Fibroblast of lung (primary cell): ENCODE results near the gene SLC29A4. TPM values are rescaled to one million over a fixed set of nuclear protein-coding genes. Genes with fewer than 3 reads are reported as not detected.
"Not testable (repeated sequence)": the region's sequence is repeated elsewhere in the genome, so short reads cannot be mapped to it uniquely, and the experiment has no call there.

ENCODE experiments used
- DNase-seq, 2 donors: peaks; one replicate each; pipeline versions ENCODE4 v3.0.0 to v3.0.0-alpha.2; 2010; ENCODE audit warnings: low read depth in 2 of 2
- H2AFZ ChIP-seq: 2 replicates; pipeline ENCODE4 v1.5.1; 2012; ENCODE audit warnings: low read length, control low read depth, inconsistent platforms
- H3K27ac ChIP-seq: 2 replicates; pipeline ENCODE4 v1.5.1; 2011; ENCODE audit warnings: low read length, control low read depth; ENCODE audit not compliant: insufficient read depth
- H3K27me3 ChIP-seq: 2 replicates; pipeline ENCODE4 v1.5.1; 2011; ENCODE audit warnings: mild to moderate bottlenecking, low read length; ENCODE audit not compliant: control insufficient read depth, insufficient read depth
- H3K36me3 ChIP-seq: 2 replicates; pipeline ENCODE4 v1.5.1; 2011; ENCODE audit warnings: low read length; ENCODE audit not compliant: control insufficient read depth, insufficient read depth
- H3K4me1 ChIP-seq: 2 replicates; pipeline ENCODE4 v1.5.1; 2011; ENCODE audit warnings: low read length; ENCODE audit not compliant: control insufficient read depth, insufficient read depth; ENCODE audit errors: extremely low read depth
- H3K4me2 ChIP-seq: 2 replicates; pipeline ENCODE4 v1.5.1; 2011; ENCODE audit warnings: low read length, control low read depth; ENCODE audit not compliant: insufficient read depth; ENCODE audit errors: extremely low read depth
- H3K4me3 ChIP-seq, 4 experiments: fragments of 200-600 bp in 1 of 4; sonication (generic) in 1 of 4; replicated peaks in 1 of 4; 2 replicates each; pipeline ENCODE4 v1.5.1; 2011 to 2016; ENCODE audit warnings: low read length in 4 of 4, low read depth in 3 of 4, mild to moderate bottlenecking in 3 of 4, control low read depth in 2 of 4, inconsistent platforms in 1 of 4, mixed read lengths in 1 of 4; ENCODE audit not compliant: insufficient read depth in 1 of 4; ENCODE audit errors: control extremely low read depth in 1 of 4
- H3K79me2 ChIP-seq: 2 replicates; pipeline ENCODE4 v1.5.1; 2012; ENCODE audit warnings: mild to moderate bottlenecking, low read length, inconsistent platforms; ENCODE audit not compliant: control insufficient read depth, insufficient read depth
- H3K9ac ChIP-seq: 2 replicates; pipeline ENCODE4 v1.5.1; 2011; ENCODE audit warnings: mild to moderate bottlenecking, low read length, control low read depth; ENCODE audit not compliant: insufficient read depth
- H3K9me3 ChIP-seq: 2 replicates; pipeline ENCODE4 v1.5.1; 2012; ENCODE audit warnings: low read depth, low read length; ENCODE audit not compliant: control insufficient read depth, insufficient read depth
- H4K20me1 ChIP-seq: 2 replicates; pipeline ENCODE4 v1.5.1; 2011; ENCODE audit warnings: low read length; ENCODE audit not compliant: control insufficient read depth, insufficient read depth; ENCODE audit errors: extremely low read depth
- EZH2 ChIP-seq: IDR thresholded peaks from 2 replicates; pipeline ENCODE4 v1.5.1; 2012; ENCODE audit warnings: low read length, control low read depth, mild to moderate bottlenecking; ENCODE audit errors: missing control alignments
- polyA plus RNA-seq, 2 donors: library from polyadenylated mRNA; depleted of rRNA in 1 of 2; stranded (reverse) in 1 of 2; unstranded in 1 of 2; fragments of >200 nt; gene quantifications; 2 replicates each; pipeline ENCODE4 v1.2.1, GENCODE V29; 2011 to 2012; ENCODE audit warnings: missing spikeins in 1 of 2
- total RNA-seq: library from RNA; depleted of rRNA; stranded (reverse); fragments of >200 nt; gene quantifications from 2 replicates; pipeline ENCODE4 v1.2.1, GENCODE V29; 2014
- TF ChIP-seq, protein P1 (sequence below), 2 donors: IDR thresholded peaks in 1 of 2; conservative IDR thresholded peaks in 1 of 2; 1 replicate in 1 of 2; 2 replicates in 1 of 2; pipeline ENCODE4 v1.5.1; 2011 to 2012; ENCODE audit warnings: low read length in 2 of 2, control low read depth in 1 of 2, inconsistent platforms in 1 of 2, low read depth in 1 of 2, mild to moderate bottlenecking in 1 of 2

Gene SLC29A4
- total and polyA plus RNA-seq, 2 donors (not counting 1 experiment from before 2014, with no cell fraction given), result 1.0 to 5.1 TPM

DNA sequence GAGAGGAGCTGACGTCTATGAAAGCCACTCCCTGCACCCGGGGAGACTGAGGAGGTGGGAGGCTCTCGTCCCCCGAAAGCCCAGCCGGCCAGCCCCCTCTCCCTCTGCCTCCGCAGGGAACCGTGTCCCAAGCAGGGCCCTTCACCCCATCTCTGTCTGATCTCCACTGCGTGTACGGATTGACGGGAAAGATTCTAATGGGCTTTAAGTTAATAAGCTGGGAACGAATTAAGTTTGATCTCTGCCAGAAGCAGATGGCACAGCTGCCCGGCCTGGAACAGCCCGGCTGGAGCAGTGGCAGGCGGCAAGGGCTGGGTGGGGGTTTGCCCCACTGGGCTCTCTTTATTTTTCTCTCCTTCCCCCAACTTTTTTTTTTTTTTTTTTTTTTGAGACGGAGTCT, 6.1 kb upstream of the SLC29A4 start:
- Histone ChIP-seq H2AFZ (no peak overlapping the region), H3K4me3 (no peak overlapping the region), H3K79me2 (no peaks in the 10 kb centered on the region), H3K9me3 (no peaks in the 10 kb centered on the region), H3K9ac (no peak overlapping the region), H3K27me3 (no peaks in the 10 kb centered on the region), H3K27ac (no peak overlapping the region), H3K4me2 (no peak overlapping the region), H4K20me1 (no peaks in the 10 kb centered on the region), H3K36me3 (no peaks in the 10 kb centered on the region), H3K4me1 (no peaks in the 10 kb centered on the region)
- no peak for DNase-seq
- TF ChIP-seq EZH2, result no peak
- TF ChIP-seq, protein P1, sequence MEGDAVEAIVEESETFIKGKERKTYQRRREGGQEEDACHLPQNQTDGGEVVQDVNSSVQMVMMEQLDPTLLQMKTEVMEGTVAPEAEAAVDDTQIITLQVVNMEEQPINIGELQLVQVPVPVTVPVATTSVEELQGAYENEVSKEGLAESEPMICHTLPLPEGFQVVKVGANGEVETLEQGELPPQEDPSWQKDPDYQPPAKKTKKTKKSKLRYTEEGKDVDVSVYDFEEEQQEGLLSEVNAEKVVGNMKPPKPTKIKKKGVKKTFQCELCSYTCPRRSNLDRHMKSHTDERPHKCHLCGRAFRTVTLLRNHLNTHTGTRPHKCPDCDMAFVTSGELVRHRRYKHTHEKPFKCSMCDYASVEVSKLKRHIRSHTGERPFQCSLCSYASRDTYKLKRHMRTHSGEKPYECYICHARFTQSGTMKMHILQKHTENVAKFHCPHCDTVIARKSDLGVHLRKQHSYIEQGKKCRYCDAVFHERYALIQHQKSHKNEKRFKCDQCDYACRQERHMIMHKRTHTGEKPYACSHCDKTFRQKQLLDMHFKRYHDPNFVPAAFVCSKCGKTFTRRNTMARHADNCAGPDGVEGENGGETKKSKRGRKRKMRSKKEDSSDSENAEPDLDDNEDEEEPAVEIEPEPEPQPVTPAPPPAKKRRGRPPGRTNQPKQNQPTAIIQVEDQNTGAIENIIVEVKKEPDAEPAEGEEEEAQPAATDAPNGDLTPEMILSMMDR (conservative IDR thresholded peaks at IDR 0.05 in 1 of 2, IDR thresholded peaks at IDR 0.05 in 1 of 2; ENCODE audit: low read depth in 1 of 2, low read length in 2 of 2), result no peak

- Histone ChIP-seq H2AFZ (no peak overlapping the region), H3K9me3 (no peaks in the 10 kb centered on the region), H3K9ac (no peak overlapping the region), H3K4me3 (no peak overlapping the region), H3K36me3 (no peaks in the 10 kb centered on the region), H3K79me2 (no peaks in the 10 kb centered on the region), H3K4me1 (no peaks in the 10 kb centered on the region), H3K27me3 (no peaks in the 10 kb centered on the region), H3K4me2 (no peak overlapping the region), H3K27ac (no peak overlapping the region), H4K20me1 (no peaks in the 10 kb centered on the region)
- no peak for TF ChIP-seq EZH2
- TF ChIP-seq, protein P1 (conservative IDR thresholded peaks at IDR 0.05 in 1 of 2, IDR thresholded peaks at IDR 0.05 in 1 of 2; ENCODE audit: low read depth in 1 of 2, low read length in 2 of 2), result no peak
- peak in 1 of 2 donors; percentile 16 for DNase-seq
These were observed 4.0 kb upstream of the SLC29A4 start for GRCh38 chr7:5278766-5279165.

DNA sequence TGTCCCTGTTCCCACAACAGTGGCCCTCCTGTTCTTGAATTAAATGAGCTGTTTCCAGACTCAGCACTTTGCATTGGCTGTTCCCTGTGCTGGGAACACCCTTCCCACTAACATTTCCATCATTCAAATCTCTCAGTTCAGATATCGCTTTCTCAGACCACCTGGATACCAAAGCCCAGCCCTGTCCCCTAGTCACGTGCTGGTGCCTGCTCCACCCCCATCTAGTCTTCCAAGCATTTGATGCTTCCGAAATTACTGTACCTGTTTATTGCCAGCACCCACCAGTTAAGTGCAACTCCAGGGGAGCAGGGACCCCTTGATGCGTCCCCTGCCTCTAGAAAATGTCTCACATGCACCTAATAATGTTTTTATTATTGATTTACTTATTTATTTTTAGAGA, 3.0 kb upstream of the SLC29A4 start:
- no peaks in the 10 kb centered on the region for H4K20me1 ChIP-seq
- TF ChIP-seq, protein P1 (conservative IDR thresholded peaks at IDR 0.05 in 1 of 2, IDR thresholded peaks at IDR 0.05 in 1 of 2; ENCODE audit: low read depth in 1 of 2, low read length in 2 of 2), result no peak
- no peak for TF ChIP-seq EZH2
- H3K4me1 ChIP-seq, result no peaks in the 10 kb centered on the region
- H3K27ac ChIP-seq, result no peak overlapping the region
- no peak overlapping the region for H3K4me2 ChIP-seq
- H3K9ac ChIP-seq, result no peak overlapping the region
- H2AFZ ChIP-seq, result no peak overlapping the region
- H3K79me2 ChIP-seq, result no peaks in the 10 kb centered on the region
- no peaks in the 10 kb centered on the region for H3K27me3 ChIP-seq
- no peak overlapping the region for H3K4me3 ChIP-seq
- H3K36me3 ChIP-seq, result no peaks in the 10 kb centered on the region
- H3K9me3 ChIP-seq, result no peaks in the 10 kb centered on the region
- no peak for DNase-seq

GRCh38 chr7:5281598-5282500, 894 bp upstream of the SLC29A4 start:
- peak in 1 of 2 donors; percentile 2 for DNase-seq
- H3K9ac ChIP-seq, H3K4me1 ChIP-seq, H3K27me3 ChIP-seq, H4K20me1 ChIP-seq, H3K4me2 ChIP-seq, H3K4me3 ChIP-seq, H3K9me3 ChIP-seq, H3K36me3 ChIP-seq, H3K79me2 ChIP-seq, H2AFZ ChIP-seq, H3K27ac ChIP-seq: not testable (repeated sequence)
